ENCODE measurements around the gene CDH13.

GRCh38 chr16:83418565-83418964 is 791.8 kb downstream of the CDH13 start:
- TF ChIP-seq CTCF (IDR thresholded peaks at IDR 0.05 in 4 of 5, conservative IDR thresholded peaks at IDR 0.05 in 1 of 5), result no peak
- TF ChIP-seq POLR2A (IDR thresholded peaks at IDR 0.05), result no peak
